NB4 (cell line): ENCODE measurements around the gene GULP1.

ENCODE experiments used
- DNase-seq: peaks from one replicate; pipeline ENCODE4 v3.0.0; 2010; ENCODE audit warnings: low read depth
- H3K4me3 ChIP-seq: one replicate; pipeline ENCODE4 v1.5.1; 2011; ENCODE audit warnings: mild to moderate bottlenecking, low read depth, low read length, moderate library complexity
- MYC ChIP-seq: IDR thresholded peaks from 2 replicates; pipeline ENCODE4 v1.6.1; 2011; ENCODE audit warnings: low read depth, low read length
- POLR2A ChIP-seq: IDR thresholded peaks from 2 replicates; pipeline ENCODE4 v1.6.1; 2011; ENCODE audit warnings: mild to moderate bottlenecking; ENCODE audit not compliant: insufficient read length; ENCODE audit errors: extremely low read depth
- TF ChIP-seq, protein P1 (sequence below): IDR thresholded peaks from 2 replicates; pipeline ENCODE4 v1.6.1; 2011; ENCODE audit warnings: low read depth, low read length
- TF ChIP-seq, protein P2 (sequence below): IDR thresholded peaks from one replicate; pipeline ENCODE4 v1.5.1; 2012; ENCODE audit warnings: low read depth, low read length

GULP1 gene

DNA sequence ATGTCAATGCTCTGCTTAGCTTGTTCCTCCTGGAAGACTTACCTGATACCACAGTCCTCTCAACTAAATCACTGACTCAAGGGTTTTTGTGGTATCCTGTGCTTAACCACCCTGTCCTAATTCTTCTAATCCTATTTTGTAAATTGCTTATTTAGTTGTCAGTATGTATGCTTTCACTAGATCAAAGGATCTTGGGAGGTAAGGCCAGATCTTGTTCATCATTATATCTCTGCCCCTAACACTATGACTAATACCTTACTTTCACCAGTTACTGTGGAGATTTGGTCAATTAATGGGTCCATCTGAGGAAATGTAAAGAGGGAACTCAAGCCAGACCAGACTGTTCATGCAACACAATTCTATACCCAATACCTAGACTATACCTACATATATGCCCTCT is 203.2 kb downstream of the GULP1 start:
- TF ChIP-seq, protein P1, sequence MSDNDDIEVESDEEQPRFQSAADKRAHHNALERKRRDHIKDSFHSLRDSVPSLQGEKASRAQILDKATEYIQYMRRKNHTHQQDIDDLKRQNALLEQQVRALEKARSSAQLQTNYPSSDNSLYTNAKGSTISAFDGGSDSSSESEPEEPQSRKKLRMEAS: no peak
- TF ChIP-seq, protein P2, sequence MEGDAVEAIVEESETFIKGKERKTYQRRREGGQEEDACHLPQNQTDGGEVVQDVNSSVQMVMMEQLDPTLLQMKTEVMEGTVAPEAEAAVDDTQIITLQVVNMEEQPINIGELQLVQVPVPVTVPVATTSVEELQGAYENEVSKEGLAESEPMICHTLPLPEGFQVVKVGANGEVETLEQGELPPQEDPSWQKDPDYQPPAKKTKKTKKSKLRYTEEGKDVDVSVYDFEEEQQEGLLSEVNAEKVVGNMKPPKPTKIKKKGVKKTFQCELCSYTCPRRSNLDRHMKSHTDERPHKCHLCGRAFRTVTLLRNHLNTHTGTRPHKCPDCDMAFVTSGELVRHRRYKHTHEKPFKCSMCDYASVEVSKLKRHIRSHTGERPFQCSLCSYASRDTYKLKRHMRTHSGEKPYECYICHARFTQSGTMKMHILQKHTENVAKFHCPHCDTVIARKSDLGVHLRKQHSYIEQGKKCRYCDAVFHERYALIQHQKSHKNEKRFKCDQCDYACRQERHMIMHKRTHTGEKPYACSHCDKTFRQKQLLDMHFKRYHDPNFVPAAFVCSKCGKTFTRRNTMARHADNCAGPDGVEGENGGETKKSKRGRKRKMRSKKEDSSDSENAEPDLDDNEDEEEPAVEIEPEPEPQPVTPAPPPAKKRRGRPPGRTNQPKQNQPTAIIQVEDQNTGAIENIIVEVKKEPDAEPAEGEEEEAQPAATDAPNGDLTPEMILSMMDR: no peak
- TF ChIP-seq MYC (no peak), POLR2A (no peak)
- no peak for DNase-seq
- H3K4me3 ChIP-seq: no peak overlapping the region

DNA sequence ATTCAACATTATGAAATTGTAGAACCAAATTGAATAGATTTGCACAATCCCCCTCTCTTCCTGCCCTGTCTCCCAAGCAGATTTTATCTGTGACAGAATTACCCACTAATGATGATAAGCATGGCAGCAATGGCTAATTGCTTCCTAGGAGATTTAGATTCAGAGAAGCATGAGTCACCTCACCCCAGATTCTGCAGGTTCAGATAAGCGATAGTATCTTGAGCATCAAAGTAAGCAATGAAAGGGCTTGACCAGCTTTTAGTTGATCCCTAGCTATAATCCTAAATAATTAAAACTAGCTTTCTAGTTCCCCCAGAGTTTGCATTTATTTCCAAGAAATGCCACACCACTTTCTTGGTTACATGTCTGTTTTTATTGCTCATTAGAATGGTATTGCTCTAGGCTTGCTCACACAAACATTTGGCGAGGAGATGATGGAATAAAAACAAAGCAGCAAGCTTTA is 204.3 kb downstream of the GULP1 start:
- no peak for TF ChIP-seq MYC
- peak; percentile 6 for DNase-seq
- no peak overlapping the region for H3K4me3 ChIP-seq

DNA sequence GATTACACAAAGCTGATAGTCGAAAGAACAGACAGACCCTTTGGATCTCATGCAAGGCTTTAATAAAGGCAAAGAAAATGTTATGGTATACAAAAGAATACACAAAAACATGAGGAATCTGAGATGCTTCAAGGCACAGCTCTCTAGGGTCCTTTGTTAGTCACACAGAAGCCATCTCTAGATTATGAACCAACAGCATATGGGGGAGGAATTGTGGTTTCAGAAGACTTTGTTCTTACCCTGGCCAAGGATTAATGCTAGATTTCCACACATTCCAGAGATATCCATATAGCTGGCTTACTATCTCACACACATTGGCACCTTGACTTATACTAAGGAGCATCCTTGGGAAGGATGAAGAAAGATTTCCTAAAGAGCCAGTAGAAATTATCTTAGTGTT is 206.1 kb downstream of the GULP1 start:
- no peak overlapping the region for H3K4me3 ChIP-seq
- DNase-seq: no peak
- TF ChIP-seq POLR2A (no peak), MYC (no peak)
- TF ChIP-seq, protein P2: no peak
- TF ChIP-seq, protein P1: no peak

DNA sequence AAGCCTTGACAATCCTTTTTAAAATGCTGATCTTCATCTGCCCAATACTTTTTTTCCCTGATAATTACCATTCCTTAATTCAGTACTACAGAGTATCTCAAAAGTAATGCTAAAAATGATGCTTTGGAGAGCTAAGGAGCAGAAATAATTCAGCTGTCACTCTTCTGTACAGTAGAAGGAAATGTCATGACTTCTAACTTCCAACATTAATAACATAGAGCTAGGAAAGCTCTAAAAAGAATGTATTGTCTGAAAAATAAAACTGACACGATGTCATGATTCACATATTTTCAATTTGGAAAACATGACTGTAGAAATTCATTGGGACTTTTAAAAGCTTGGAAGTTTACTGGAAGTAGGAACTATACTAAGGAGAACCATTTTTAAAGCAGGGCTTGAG is 212.3 kb downstream of the GULP1 start:
- no peak overlapping the region for H3K4me3 ChIP-seq
- TF ChIP-seq POLR2A: no peak
- TF ChIP-seq, protein P1: no peak
- TF ChIP-seq, protein P2: no peak
- TF ChIP-seq MYC: no peak
- DNase-seq: no peak

DNA sequence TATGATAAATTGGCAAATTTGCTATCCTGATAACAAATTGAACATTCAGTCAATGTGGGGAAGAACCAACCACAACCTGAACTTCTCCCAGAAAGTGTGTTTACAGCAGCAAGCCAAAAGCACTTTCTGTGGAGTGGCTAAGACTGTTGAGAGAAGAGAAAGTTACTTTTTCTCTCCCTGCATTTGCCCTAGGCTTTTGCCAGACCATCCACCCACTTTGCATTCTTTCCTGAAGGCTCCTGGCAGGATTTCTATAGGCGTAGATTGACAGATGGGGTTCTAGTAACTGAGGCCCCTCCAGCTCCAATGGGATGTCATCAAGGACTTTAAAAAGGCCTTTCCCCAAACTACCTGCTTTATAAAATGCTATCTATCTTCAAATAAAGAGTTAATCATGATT is 215.2 kb downstream of the GULP1 start:
- no peak for DNase-seq
- TF ChIP-seq POLR2A: no peak
- TF ChIP-seq, protein P2: no peak
- no peak overlapping the region for H3K4me3 ChIP-seq

DNA sequence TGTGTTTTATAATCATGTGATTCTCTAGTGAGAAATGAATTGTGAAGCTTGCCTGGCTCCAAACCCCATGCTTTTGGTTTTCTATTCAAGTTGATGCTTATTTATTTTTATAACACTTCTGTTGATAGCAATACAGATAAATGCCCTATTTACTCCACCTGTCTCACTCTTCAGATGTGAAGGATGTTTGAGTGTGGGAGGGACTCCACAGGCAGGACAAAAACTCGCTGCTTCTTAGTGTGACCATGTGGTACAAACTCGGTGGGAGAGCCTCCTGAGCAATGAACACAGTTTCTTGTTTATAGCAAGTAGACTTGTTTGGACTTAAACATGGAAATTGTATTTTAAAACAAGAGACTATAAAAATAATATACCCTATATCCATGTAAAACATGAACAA is 219.7 kb downstream of the GULP1 start:
- TF ChIP-seq, protein P1: no peak
- TF ChIP-seq MYC: no peak
- TF ChIP-seq POLR2A: no peak
- TF ChIP-seq, protein P2: no peak
- no peak overlapping the region for H3K4me3 ChIP-seq
- no peak for DNase-seq
